ENCODE data around the gene COL15A1. TPM values are rescaled to one million over a fixed set of nuclear protein-coding genes. Genes with fewer than 3 reads are reported as not detected.

COL15A1 gene
- total RNA-seq, 4 donors from 2014 or later, result 134 to 256 (median 145) TPM

DNA sequence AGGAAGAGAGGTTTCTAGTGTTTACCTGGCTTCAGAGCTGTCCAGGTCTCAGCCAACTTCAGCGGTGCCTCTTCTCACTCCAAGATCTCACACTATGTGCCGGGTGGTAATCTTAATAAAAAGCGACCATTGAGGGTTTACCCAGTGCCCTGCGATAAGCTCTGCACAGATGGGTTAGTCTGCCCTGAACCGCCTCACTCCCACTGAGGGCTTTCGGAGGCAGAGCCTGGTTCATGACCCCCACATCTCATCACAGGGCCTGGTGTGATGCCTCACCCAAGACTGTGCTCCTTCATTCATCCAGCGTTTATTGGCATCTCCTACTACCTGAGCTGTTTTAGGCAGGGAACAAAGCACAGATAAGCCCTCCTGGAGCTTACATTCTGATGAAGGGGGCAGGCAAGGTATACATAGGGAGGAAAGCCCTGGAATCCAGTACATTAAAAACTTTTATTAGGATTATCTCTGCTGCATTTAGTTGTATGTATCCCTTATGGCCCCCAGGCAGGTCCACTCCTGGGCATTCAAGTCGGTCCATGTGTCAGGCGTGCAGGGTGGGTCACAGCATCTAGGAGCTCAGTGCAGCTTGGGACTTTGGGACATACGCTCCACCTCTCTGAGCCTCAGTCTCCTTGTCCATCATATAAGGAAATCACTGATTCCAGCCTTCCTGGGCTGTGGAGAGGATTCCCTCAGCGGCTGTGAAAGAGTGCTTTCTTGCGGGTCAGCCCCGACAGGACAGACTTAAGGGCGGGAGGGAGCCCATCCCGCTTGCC, 613 bp upstream of the COL15A1 start:
- intact Hi-C loops (cut with DNase I), result loop anchor here (5.0 kb wide), 2 partner anchors 34 to 81 kb away; no protein-coding TSS in a partner anchor
- WGBS, result 75% methylated on average over 10 of the region's 15 CpGs

GRCh38 chr9:98944057-98944733, 488 bp downstream of the COL15A1 start:
- Histone ChIP-seq H3K9me3 (no peaks in the 10 kb centered on the region), H3K4me3 (peak overlapping the region; percentile 66 to 78 (median 69)), H3K36me3 (no peaks in the 10 kb centered on the region), H3K27ac (replicated peaks in 1 of 4) (peak overlapping the region; percentile 87 to 92 (median 90)), H3K27me3 (peaks cover 0 to 4% (median 0%) of the 10 kb centered on the region in 4 donors), H3K4me1 (peaks cover 29 to 81% (median 64%) of the 10 kb centered on the region in 4 donors)
- TF ChIP-seq EP300 (IDR thresholded peaks at IDR 0.05), result no peak
- TF ChIP-seq POLR2AphosphoS5 (IDR thresholded peaks at IDR 0.05), result peak; percentile 50 to 85
- TF ChIP-seq, protein P1, sequence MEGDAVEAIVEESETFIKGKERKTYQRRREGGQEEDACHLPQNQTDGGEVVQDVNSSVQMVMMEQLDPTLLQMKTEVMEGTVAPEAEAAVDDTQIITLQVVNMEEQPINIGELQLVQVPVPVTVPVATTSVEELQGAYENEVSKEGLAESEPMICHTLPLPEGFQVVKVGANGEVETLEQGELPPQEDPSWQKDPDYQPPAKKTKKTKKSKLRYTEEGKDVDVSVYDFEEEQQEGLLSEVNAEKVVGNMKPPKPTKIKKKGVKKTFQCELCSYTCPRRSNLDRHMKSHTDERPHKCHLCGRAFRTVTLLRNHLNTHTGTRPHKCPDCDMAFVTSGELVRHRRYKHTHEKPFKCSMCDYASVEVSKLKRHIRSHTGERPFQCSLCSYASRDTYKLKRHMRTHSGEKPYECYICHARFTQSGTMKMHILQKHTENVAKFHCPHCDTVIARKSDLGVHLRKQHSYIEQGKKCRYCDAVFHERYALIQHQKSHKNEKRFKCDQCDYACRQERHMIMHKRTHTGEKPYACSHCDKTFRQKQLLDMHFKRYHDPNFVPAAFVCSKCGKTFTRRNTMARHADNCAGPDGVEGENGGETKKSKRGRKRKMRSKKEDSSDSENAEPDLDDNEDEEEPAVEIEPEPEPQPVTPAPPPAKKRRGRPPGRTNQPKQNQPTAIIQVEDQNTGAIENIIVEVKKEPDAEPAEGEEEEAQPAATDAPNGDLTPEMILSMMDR (IDR thresholded peaks at IDR 0.05), result no peak
- TF ChIP-seq POLR2A (IDR thresholded peaks at IDR 0.05; ENCODE audit: low read depth), result no peak
- WGBS, result under 1% methylated on average over 43 of the region's 46 CpGs
- no peak for DNase-seq (ENCODE audit: extremely low spot score)
- intact Hi-C loops (cut with DNase I), result loop anchor here (5.0 kb wide), 2 partner anchors 33 to 82 kb away; no protein-coding TSS in a partner anchor

More for the DNA sequence above, 613 bp upstream of the COL15A1 start:
- Histone ChIP-seq H3K27me3 (peaks cover 0 to 4% (median 0%) of the 10 kb centered on the region in 4 donors), H3K9me3 (no peaks in the 10 kb centered on the region), H3K36me3 (no peaks in the 10 kb centered on the region), H3K27ac (replicated peaks in 1 of 4) (peak overlapping the region; percentile 87 to 92 (median 90)), H3K4me1 (peaks cover 31 to 70% (median 59%) of the 10 kb centered on the region in 4 donors), H3K4me3 (peak overlapping the region; percentile 66 to 78 (median 69))
- TF ChIP-seq POLR2AphosphoS5 (IDR thresholded peaks at IDR 0.05), result peak; percentile 25 to 53
- TF ChIP-seq EP300 (IDR thresholded peaks at IDR 0.05), result no peak
- TF ChIP-seq, protein P1 (IDR thresholded peaks at IDR 0.05), result no peak
- no peak for TF ChIP-seq POLR2A (IDR thresholded peaks at IDR 0.05; ENCODE audit: low read depth)
- DNase-seq (ENCODE audit: extremely low spot score), result no peak

- Histone ChIP-seq H3K27me3 (peaks cover 0 to 4% (median 0%) of the 10 kb centered on the region in 4 donors), H3K9me3 (no peaks in the 10 kb centered on the region), H3K27ac (replicated peaks in 1 of 4) (peak overlapping the region; percentile 87 to 92 (median 90)), H3K4me3 (peak overlapping the region; percentile 66 to 78 (median 69)), H3K36me3 (no peaks in the 10 kb centered on the region), H3K4me1 (peaks cover 24 to 86% (median 66%) of the 10 kb centered on the region in 4 donors)
- intact Hi-C loops (cut with DNase I), result loop anchor here (5.0 kb wide), 2 partner anchors 33 to 82 kb away; no protein-coding TSS in a partner anchor
- TF ChIP-seq POLR2AphosphoS5 (IDR thresholded peaks at IDR 0.05) (no peak), EP300 (IDR thresholded peaks at IDR 0.05) (no peak), POLR2A (IDR thresholded peaks at IDR 0.05; ENCODE audit: low read depth) (no peak)
- TF ChIP-seq, protein P1 (IDR thresholded peaks at IDR 0.05), result no peak
- WGBS, result 19% methylated on average over 5 of the region's 9 CpGs
- no peak for DNase-seq (ENCODE audit: extremely low spot score)
These were observed 997 bp downstream of the COL15A1 start for GRCh38 chr9:98944734-98945074.

GRCh38 chr9:98949565-98949964, 5.9 kb downstream of the COL15A1 start:
- Histone ChIP-seq H3K27ac (replicated peaks in 1 of 4) (peak overlapping the region in 1 of 4 donors; percentile 21), H3K9me3 (no peaks in the 10 kb centered on the region), H3K4me1 (peaks cover 14 to 86% (median 78%) of the 10 kb centered on the region in 4 donors), H3K4me3 (no peak overlapping the region), H3K36me3 (no peaks in the 10 kb centered on the region), H3K27me3 (no peaks in the 10 kb centered on the region)
- DNase-seq (ENCODE audit: extremely low spot score), result no peak
- intact Hi-C loops (cut with DNase I), result no loop called here
- TF ChIP-seq POLR2AphosphoS5 (IDR thresholded peaks at IDR 0.05) (no peak), POLR2A (IDR thresholded peaks at IDR 0.05; ENCODE audit: low read depth) (no peak), EP300 (IDR thresholded peaks at IDR 0.05) (no peak)
- TF ChIP-seq, protein P1 (IDR thresholded peaks at IDR 0.05), result no peak

Data from esophagus muscularis mucosa (tissue), 4 donors.